Dermis blood vessel endothelial cell (primary cell): ENCODE data around the gene NAA20. TPM values are rescaled to one million over a fixed set of nuclear protein-coding genes. Genes with fewer than 3 reads are reported as not detected.
A peak's percentile ranks its signal among the peaks of the same experiment; 100 is the strongest.
"Not testable (repeated sequence)": the region's sequence is repeated elsewhere in the genome, so short reads cannot be mapped to it uniquely, and the experiment has no call there.

ENCODE experiments used
- DNase-seq: peaks from one replicate; pipeline ENCODE4 v3.0.0; 2010
- total RNA-seq: library from RNA; depleted of rRNA; stranded (reverse); fragments of >200 nt; gene quantifications from 2 replicates; pipeline ENCODE4 v1.2.3, GENCODE V29; 2014

NAA20 gene
- total RNA-seq, 1 donor from 2014 or later: 35.4 TPM

DNA sequence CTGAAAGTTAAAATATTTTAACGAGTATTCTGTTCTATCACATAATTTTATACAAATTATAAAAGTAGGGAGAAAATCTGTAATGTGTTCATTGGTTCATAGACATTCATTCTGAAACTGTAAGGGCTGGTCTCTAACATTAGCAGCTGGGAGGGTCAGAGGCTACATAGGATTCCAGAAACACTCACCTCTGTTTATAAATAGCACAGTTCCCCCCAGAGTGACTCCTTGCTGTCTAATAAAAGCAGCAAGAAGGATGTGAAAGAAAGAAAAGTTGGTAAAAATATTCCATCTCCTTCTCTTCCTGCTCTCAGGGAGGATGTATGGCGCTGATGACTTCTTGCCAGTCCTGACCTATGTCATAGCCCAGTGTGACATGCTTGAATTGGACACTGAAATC lies 25.3 kb upstream of the NAA20 start:
- DNase-seq: peak; percentile 13

GRCh38 chr20:19992996-19993908 lies 23.9 kb upstream of the NAA20 start:
- peak; percentile 83 for DNase-seq

- peak; percentile 76 for DNase-seq
Observed at GRCh38 chr20:19993958-19994669, 23.0 kb upstream of the NAA20 start.

- DNase-seq: peak; percentile 74
Observed at GRCh38 chr20:19995220-19995863, 21.8 kb upstream of the NAA20 start.

- no peak for DNase-seq
Observed at GRCh38 chr20:19996222-19996621, 20.9 kb upstream of the NAA20 start.

DNA sequence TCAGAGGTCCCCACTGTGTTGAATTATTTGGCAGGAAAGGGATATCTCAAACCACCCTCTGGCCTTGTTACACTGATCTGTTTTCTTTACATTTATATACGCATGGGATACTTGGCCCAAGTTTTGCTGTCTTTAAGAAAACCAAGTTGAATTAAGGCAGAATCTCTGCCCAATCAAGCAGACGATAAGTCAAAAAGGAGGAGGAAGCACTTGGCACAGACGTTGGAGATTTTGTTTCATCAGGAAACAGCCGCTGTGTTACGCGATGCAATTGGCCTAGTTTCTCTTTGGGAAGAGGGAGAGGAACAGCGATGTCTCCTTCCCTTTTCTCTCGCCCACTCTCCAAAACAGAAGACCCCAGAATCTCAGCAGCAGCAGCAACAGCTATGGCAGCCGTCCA lies 20.2 kb upstream of the NAA20 start:
- DNase-seq: no peak

DNA sequence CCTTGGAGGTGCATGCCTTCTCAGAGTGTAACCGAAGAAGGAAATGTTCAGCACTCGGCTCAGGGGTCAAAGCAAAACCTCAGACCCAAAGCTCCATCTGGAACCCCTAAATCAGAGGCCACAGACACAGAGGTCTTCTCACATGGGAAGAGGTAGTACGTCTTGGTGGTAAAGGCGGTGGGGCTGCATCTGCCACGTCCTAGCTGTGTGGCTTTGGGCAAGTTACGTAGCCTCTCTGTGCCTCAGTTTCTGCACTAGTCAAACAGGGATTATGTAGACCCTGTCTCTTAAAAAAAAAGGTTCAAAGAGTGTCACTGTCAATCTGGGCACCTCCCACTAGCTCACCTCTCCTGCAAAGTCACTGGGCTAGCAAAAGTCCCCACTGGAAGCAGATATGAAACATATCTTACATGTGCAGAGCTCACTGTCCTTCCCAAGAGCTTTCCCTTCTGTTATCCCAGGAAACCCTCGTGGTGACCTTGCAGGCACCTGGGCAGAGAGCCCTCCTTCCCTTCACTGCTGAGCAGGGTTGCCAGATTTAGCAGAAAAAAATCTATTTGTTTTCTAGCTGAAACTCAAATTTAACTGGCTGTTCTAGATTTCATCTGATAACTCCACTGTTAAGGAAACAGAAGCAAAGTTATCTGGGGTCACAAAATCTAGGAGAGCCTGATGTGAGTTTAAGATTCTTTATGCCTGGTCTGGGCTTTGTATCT lies 18.0 kb upstream of the NAA20 start:
- no peak for DNase-seq

DNA sequence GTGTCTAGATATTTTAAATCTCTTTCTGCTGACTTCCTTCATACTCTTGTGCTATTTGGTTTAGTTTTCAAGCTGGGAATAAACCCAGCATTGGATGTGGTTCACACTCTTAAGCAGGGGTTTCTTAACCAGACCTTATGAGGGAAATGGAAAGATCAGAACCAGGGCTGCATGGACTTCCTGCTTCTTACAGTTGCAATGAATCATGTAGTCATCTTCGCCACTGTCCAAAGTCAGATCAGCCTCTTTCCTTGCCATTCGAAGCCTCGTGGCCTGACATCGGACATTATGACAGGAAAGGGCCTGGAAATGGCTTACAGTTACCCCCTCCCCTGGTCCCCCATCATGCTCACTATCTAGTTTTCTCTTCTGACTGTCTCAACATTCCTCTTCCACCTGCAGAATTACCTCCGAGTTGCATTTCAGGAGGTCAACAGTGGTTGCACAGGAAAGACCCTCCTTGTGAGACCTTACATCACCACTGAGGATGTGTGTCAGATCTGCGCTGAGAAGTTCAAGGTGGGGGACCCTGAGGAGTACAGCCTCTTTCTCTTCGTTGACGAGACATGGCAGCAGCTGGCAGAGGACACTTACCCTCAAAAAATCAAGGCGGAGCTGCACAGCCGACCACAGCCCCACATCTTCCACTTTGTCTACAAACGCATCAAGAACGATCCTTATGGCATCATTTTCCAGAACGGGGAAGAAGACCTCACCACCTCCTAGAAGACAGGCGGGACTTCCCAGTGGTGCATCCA lies 16.8 kb upstream of the NAA20 start:
- DNase-seq: no peak

GRCh38 chr20:20002101-20002998 lies 14.8 kb upstream of the NAA20 start:
- no peak for DNase-seq

DNA sequence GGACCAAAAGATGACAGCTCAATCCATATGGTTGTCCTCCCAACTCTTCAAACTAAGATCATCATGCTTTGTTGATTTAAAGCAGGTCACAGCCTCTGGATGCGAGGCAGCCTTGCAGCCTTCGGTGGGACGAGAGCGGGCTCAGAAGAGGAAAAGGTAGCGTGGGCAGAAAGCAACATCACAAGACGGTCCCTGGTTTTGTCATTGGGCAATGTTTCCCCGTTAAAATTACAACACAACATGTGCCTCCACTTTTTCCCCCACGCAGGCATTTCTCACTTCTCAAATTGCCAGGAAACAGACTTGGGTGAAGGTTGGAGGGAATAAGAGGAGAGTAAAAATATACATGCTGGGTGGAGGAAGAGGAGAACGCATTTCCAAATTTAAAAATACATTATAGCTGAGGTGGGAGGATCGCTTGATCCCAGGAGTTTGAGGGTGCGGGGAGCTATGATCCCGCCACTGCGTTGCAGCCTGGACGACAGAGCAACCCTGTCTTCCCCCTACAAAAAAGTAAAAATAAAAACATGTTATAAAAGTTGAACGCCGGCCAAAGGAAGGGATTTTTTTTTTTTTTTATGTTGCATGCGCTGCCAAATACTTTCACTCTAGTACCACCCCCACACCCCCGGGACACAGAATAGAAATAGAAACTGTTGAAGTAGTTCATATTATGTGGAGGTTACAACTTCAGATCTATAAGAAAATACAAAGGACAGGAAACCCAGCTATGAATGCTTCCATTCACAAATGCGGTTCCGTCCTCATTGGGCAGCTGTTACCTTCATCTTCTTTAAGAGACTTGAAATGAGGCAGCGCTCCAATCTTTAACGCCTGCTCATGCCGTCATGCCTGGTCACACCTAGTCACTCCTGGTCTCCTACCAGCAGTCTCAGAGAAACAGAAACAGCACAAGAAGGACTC lies 13.9 kb upstream of the NAA20 start:
- peak; percentile 68 for DNase-seq

GRCh38 chr20:20003955-20004322 lies 13.2 kb upstream of the NAA20 start:
- not testable (repeated sequence) for DNase-seq

DNA sequence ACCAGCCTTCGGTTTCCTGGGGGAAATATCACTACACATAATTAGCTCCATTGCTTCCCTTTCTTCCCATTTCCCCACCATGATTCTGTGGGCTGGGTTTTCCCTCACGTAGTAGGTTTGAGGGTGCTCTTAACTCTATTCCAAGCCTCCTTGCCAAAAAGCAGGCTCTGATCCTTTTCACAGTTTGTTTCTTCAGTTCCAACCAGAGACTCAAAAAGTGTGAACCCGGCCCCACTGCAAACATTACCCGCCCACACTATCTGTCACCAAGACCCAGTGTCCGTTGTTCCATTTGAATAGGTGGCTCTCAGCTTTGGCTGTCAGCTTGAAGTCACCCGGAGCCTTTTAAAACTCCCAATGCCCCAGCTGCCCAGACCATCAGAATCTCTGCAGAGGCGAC lies 11.8 kb upstream of the NAA20 start:
- DNase-seq: no peak

- no peak for DNase-seq
Observed at GRCh38 chr20:20009784-20010253, 7.3 kb upstream of the NAA20 start.

GRCh38 chr20:20010639-20011500 lies 6.3 kb upstream of the NAA20 start:
- peak; percentile 27 for DNase-seq

GRCh38 chr20:20012541-20012940 lies 4.6 kb upstream of the NAA20 start:
- no peak for DNase-seq

- peak; percentile 64 for DNase-seq
Observed at GRCh38 chr20:20014659-20015058, 2.5 kb upstream of the NAA20 start.

- peak; percentile 30 for DNase-seq
Observed at GRCh38 chr20:20017844-20018185, 653 bp downstream of the NAA20 start.

- DNase-seq: no peak
Observed at GRCh38 chr20:20018366-20018765, 1.2 kb downstream of the NAA20 start.

- no peak for DNase-seq
Observed at GRCh38 chr20:20019123-20019522, 2.0 kb downstream of the NAA20 start.
